Choroid plexus epithelial cell (primary cell): Measurements from ENCODE around the gene MYH2.

ENCODE experiments used
- DNase-seq: peaks from one replicate; pipeline ENCODE4 v3.0.0-alpha.2; 2010; ENCODE audit warnings: low read depth
- H3K4me3 ChIP-seq: 2 replicates; pipeline ENCODE4 v1.5.1; 2011; ENCODE audit warnings: low read depth, mild to moderate bottlenecking, control low read depth, low read length, moderate library complexity
- TF ChIP-seq, protein P1 (sequence below): conservative IDR thresholded peaks from 2 replicates; pipeline ENCODE4 v1.5.1; 2011; ENCODE audit warnings: low read depth, mild to moderate bottlenecking, control low read depth, inconsistent platforms, low read length, moderate library complexity

The MYH2 gene

DNA sequence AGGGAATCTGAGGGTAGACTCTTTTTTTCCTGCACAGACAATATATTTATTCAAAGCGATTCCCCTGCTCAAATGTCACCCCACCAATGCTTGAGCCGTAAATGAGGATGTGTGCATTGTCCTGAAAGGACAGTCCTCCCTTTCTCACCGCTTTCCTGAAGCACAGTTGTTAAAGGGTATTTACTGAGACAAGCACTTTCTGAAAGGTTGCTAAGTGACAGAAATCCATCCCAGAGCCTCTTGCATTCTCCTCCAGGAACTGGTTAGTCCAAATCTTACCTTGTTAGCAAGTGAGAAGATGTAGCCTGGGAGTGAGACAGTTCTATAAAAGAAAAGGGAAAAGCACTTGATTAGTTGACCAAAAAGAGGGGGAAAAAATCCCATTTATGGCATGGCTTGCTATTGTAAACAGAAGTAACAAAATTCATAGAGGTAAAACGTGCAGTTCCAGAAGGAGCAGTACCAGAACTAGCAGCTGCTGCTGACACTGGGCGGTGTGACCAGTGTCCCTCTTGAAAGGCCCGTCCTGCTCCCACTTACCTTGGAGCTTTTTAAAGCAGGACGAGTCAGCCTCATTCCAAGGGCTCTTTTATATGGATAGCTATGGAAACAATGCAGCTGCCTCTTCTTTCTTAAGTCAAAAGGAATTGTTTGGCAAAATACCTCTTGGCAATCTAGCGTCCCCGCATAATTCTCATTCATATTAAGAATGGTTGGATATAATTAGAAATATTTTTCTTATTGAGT lies at the start of gene MYH2:
Gene MYH2 (minus strand): TSS at position 563 of the 747 bp plus-strand sequence. CDS start 1,738 bp downstream, outside the sequence.
- DNase-seq: no peak
- TF ChIP-seq, protein P1, sequence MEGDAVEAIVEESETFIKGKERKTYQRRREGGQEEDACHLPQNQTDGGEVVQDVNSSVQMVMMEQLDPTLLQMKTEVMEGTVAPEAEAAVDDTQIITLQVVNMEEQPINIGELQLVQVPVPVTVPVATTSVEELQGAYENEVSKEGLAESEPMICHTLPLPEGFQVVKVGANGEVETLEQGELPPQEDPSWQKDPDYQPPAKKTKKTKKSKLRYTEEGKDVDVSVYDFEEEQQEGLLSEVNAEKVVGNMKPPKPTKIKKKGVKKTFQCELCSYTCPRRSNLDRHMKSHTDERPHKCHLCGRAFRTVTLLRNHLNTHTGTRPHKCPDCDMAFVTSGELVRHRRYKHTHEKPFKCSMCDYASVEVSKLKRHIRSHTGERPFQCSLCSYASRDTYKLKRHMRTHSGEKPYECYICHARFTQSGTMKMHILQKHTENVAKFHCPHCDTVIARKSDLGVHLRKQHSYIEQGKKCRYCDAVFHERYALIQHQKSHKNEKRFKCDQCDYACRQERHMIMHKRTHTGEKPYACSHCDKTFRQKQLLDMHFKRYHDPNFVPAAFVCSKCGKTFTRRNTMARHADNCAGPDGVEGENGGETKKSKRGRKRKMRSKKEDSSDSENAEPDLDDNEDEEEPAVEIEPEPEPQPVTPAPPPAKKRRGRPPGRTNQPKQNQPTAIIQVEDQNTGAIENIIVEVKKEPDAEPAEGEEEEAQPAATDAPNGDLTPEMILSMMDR: no peak
- no peak within 1 kb of the TSS for H3K4me3 ChIP-seq

DNA sequence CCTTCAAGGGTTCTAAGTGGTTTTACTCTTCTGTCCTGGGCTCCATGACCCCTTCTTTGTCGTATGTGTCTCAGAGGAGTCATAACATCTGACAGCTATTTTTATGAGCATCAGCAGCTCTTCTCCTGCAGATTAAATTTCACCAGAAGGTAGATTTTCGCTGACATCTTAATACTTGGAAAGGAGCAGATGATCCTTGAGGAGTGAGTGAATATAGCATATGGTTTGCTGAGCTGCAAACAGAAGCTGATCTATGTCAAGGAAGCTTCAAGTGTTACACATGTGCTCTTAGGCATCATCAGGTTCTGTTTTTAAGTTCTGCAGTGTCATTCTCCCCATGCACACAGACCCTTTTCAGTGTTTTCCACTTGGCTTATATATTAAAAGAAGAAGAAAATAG lies 49.2 kb upstream of the MYH2 start:
- TF ChIP-seq, protein P1: no peak
- DNase-seq: no peak
- H3K4me3 ChIP-seq: no peak overlapping the region

DNA sequence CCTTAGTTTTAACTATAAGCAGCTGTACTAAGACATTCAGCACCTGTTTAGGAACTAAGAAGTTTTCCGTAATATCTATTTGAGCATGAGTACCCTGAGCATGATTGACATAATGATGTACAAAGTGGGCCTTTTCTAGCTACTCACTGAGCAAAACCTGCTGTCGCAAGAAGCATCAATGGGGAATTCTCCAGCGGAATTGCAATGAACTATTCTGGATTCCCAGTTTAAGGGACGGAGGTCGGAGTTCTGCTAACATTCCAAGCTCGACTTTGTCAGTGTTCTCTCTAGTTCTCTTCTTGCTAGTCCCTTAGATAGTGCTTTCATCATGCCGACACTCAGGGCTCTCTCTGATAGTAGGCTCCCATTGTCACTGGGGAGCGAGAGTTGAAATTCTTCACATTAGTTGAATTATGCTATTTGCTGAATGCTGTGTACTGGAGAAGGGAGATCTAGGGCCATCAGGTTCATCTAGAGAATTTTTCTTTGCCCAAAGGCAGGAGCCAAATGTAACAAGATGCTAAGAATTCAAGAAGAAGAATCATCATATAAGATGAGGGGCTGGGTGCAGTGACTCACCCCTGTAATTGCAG lies 40.2 kb upstream of the MYH2 start:
- TF ChIP-seq, protein P1: no peak
- no peak for DNase-seq
- H3K4me3 ChIP-seq: no peak overlapping the region

DNA sequence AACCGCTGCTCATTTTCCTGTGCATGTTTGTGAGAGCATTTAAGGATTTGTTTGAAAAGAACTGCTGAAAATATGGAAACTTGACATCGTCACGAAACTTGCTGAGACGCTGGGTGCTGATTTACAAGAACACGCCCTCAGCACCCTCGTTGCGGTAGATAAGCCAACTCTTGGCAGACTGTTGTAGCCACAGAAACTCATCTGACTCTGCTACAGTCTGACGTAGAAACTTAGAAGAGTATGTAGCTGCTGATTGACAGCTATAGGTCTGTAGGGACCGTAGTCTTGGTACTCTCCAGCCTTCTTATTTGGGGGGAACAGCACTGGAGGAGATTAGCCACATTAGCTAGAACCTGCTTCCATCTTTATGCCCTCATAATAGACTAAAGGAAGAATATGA lies 36.1 kb upstream of the MYH2 start:
- TF ChIP-seq, protein P1: no peak
- H3K4me3 ChIP-seq: no peak overlapping the region

DNA sequence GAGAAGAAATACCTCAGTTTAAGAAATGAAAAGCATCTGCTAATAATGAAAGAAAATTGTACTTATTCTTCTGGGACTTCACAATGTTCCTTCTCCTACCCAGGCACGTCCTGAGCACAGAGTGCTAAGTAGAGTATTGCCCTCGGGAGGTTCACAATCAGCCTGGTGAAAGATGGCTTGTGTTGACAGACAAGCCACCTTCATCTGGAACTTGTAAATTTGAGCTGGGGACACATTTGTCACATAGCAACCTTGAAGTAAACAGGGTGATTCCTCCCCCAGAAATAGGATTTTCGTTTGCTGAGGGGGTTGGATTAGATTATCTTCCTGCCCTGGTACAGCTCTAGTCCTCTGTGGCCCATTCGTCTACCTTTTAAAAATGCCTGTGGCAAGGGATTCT lies 34.4 kb upstream of the MYH2 start:
- TF ChIP-seq, protein P1: no peak
- DNase-seq: no peak
- H3K4me3 ChIP-seq: no peak overlapping the region

More for the DNA sequence above, 36.1 kb upstream of the MYH2 start:
- DNase-seq: no peak

DNA sequence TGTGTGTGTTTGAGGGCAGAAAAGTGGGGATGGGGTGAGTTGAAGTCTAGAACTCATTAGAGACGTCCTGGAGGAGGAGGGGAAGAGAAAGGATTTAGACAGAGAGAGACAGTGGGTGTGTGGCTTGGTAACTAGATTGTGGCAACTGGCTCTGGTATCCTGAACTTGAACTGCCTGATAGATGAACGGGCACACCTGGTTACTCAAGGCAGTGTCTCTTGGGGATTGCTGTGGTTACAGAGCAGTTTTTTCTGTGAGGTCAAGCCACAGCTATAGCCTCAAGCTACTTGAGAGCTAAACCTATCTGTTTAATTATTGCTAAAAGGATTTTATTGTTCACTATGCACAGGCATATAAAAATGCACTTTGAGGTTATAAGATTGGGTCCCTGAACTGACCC lies 29.8 kb upstream of the MYH2 start:
- DNase-seq: no peak
- TF ChIP-seq, protein P1: no peak
- H3K4me3 ChIP-seq: no peak overlapping the region

DNA sequence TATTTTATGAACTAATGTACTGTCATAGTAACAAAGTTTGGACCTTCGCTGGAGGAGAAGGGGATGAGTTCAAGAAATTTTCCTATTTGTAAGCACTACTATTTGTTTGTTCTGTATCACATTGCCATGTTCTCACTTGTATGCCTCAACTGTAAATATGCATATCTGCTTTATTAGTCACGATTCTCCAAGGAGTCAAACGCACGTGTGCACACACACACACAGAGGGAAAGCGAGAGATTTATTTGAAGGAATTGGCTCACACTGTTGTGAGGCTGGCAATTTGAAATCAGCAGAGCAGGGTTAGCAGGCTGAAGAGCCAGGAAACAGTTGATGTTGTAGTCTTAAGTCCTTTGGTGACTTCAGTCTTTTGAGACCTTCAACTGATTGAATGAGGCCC lies 24.9 kb upstream of the MYH2 start:
- no peak overlapping the region for H3K4me3 ChIP-seq
- DNase-seq: no peak
- TF ChIP-seq, protein P1: no peak
